Tibial nerve (tissue), 4 donors: Measurements from ENCODE around the gene PAK4. TPM values are rescaled to one million over a fixed set of nuclear protein-coding genes. Genes with fewer than 3 reads are reported as not detected.

Experiments
- DNase-seq, 2 donors: peaks; one replicate each; pipeline ENCODE4 v3.0.0-alpha.2; 2019; ENCODE audit warnings: low spot score in 2 of 2
- H3K27ac ChIP-seq, 4 donors: fragments of 200-600 bp; sonication (generic) in 3 of 4; one replicate each; pipeline ENCODE4 v1.5.1; 2017 to 2019; ENCODE audit warnings: mild to moderate bottlenecking in 1 of 4
- H3K27me3 ChIP-seq, 2 donors: fragments of 200-600 bp; sonication (generic) in 1 of 2; one replicate each; pipeline versions ENCODE4 v1.5.1 to v1.6.0; 2017 to 2019
- H3K36me3 ChIP-seq, 3 donors: fragments of 200-600 bp; sonication (generic); one replicate each; pipeline ENCODE4 v1.5.1; 2018 to 2019
- H3K4me1 ChIP-seq, 4 donors: fragments of 200-600 bp; sonication (generic) in 3 of 4; one replicate each; pipeline ENCODE4 v1.5.1; 2017 to 2019
- H3K4me3 ChIP-seq, 4 donors: fragments of 200-600 bp; sonication (generic) in 3 of 4; one replicate each; pipeline ENCODE4 v1.5.1; 2017 to 2019; ENCODE audit warnings: mild to moderate bottlenecking in 1 of 4, moderate library complexity in 1 of 4
- H3K9me3 ChIP-seq, 4 donors: fragments of 200-600 bp; sonication (generic) in 3 of 4; one replicate each; pipeline ENCODE4 v1.5.1; 2017 to 2019
- EP300 ChIP-seq, 2 donors: sonication (generic); formaldehyde crosslinking; IDR thresholded peaks; one replicate each; pipeline ENCODE4 v1.6.1; 2017; ENCODE audit warnings: antibody characterized with exemption in 2 of 2, mild to moderate bottlenecking in 1 of 2
- POLR2A ChIP-seq, 2 donors: fragments of 450-650 bp; IDR thresholded peaks; one replicate each; pipeline ENCODE4 v1.6.1; 2017; ENCODE audit warnings: antibody characterized with exemption in 2 of 2, mild to moderate bottlenecking in 2 of 2, moderate library complexity in 2 of 2
- WGBS, 2 donors: methylation state at CpG; one replicate each; pipeline ENCODE4 v1.1.5; 2018; 5-methylcytosine and 5-hydroxymethylcytosine counted together
- total RNA-seq, 4 donors: library from RNA; depleted of rRNA; stranded (reverse); fragments of >200 nt; gene quantifications; one replicate each; pipeline ENCODE4 v1.1.0, GENCODE V29; 2016
- TF ChIP-seq, protein P1 (sequence below), 5 experiments: fragments of 200-600 bp in 3 of 5; fragments of 450-650 bp in 2 of 5; sonication (generic) in 3 of 5; IDR thresholded peaks; one replicate each; pipeline ENCODE4 v1.5.1; 2016 to 2019; ENCODE audit warnings: antibody characterized with exemption in 5 of 5, mild to moderate bottlenecking in 3 of 5, moderate library complexity in 2 of 5

Gene PAK4
- total RNA-seq, 4 donors from 2014 or later, result 22.9 to 45.1 (median 32.3) TPM

DNA sequence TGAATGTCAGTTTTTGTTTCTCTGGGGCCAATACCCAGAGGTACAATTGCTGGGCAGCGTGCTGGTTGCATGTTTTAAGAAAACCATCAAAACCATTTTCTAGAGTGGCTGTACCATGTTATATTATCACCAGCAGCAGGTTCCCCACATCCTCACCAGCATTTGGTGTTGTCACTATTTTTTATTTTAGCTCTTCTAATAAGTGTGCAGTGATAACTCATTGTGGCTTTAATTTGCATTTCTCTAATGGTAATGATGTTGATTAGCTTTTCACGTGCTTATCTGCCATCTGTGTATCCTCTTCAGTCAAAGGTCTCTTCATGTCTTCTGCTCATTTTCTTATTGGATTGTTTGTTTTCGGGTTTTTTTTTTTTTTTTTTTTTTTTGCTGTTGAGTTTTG lies 21.9 kb downstream of the PAK4 start:
- Histone ChIP-seq H3K4me3 (no peak overlapping the region), H3K36me3 (no peaks in the 10 kb centered on the region), H3K27me3 (no peaks in the 10 kb centered on the region), H3K27ac (peak overlapping the region in 2 of 4 donors; percentile 42 to 90), H3K9me3 (no peaks in the 10 kb centered on the region), H3K4me1 (peaks cover 0 to 56% (median 33%) of the 10 kb centered on the region in 4 donors)
- TF ChIP-seq, protein P1, sequence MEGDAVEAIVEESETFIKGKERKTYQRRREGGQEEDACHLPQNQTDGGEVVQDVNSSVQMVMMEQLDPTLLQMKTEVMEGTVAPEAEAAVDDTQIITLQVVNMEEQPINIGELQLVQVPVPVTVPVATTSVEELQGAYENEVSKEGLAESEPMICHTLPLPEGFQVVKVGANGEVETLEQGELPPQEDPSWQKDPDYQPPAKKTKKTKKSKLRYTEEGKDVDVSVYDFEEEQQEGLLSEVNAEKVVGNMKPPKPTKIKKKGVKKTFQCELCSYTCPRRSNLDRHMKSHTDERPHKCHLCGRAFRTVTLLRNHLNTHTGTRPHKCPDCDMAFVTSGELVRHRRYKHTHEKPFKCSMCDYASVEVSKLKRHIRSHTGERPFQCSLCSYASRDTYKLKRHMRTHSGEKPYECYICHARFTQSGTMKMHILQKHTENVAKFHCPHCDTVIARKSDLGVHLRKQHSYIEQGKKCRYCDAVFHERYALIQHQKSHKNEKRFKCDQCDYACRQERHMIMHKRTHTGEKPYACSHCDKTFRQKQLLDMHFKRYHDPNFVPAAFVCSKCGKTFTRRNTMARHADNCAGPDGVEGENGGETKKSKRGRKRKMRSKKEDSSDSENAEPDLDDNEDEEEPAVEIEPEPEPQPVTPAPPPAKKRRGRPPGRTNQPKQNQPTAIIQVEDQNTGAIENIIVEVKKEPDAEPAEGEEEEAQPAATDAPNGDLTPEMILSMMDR (IDR thresholded peaks at IDR 0.05), result no peak
- TF ChIP-seq EP300 (IDR thresholded peaks at IDR 0.05), result no peak
- TF ChIP-seq POLR2A (IDR thresholded peaks at IDR 0.05), result no peak
- DNase-seq, result no peak
- WGBS, 2 donors, result 89 to 90% methylated on average over 3 of the region's 3 CpGs

DNA sequence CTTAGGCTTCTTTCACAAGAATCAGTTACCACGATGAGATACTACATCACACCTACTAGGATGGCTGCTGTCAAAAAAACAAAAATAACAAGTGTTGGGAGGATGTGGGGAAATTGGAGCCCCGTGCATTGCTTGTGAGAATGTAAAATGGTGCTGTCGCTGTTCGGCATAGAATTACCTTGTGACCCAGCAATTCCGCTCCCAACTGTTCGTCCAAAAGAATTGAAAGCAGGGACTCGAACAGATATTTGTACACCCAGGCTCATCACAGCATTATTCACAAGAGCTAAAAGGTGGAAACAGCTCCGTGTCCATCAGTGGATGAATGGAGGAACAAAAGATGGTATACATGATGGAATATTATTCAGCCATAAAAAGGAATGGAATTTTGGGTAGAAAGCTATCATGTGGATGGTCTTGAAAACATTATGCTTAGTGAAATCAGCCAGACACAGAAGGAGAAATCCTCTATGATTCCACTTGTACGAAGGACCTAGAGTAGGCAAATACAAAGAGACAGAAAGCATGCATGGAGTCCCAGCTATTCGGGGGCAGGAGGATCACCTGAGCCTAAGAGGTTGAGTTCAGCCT lies 23.4 kb downstream of the PAK4 start:
- no peak for DNase-seq
- H3K4me1 ChIP-seq, result peaks cover 0 to 48% (median 30%) of the 10 kb centered on the region in 4 donors
- no peak overlapping the region for H3K27ac ChIP-seq
- no peaks in the 10 kb centered on the region for H3K27me3 ChIP-seq
- no peaks in the 10 kb centered on the region for H3K9me3 ChIP-seq
- TF ChIP-seq EP300 (IDR thresholded peaks at IDR 0.05) (no peak), POLR2A (IDR thresholded peaks at IDR 0.05) (no peak)
- TF ChIP-seq, protein P1 (IDR thresholded peaks at IDR 0.05), result no peak
- no peak overlapping the region for H3K4me3 ChIP-seq
- WGBS, 2 donors, result 95 to 97% methylated on average over 10 of the region's 10 CpGs
- no peaks in the 10 kb centered on the region for H3K36me3 ChIP-seq

- peaks cover 0 to 48% (median 23%) of the 10 kb centered on the region in 4 donors for H3K4me1 ChIP-seq
- H3K36me3 ChIP-seq, result no peaks in the 10 kb centered on the region
- no peak overlapping the region for H3K4me3 ChIP-seq
- TF ChIP-seq EP300 (IDR thresholded peaks at IDR 0.05) (no peak), POLR2A (IDR thresholded peaks at IDR 0.05) (no peak)
- TF ChIP-seq, protein P1 (IDR thresholded peaks at IDR 0.05), result no peak
- no peaks in the 10 kb centered on the region for H3K27me3 ChIP-seq
- H3K27ac ChIP-seq, result peak overlapping the region in 2 of 4 donors; percentile 33 to 71
- DNase-seq, result no peak
- no peaks in the 10 kb centered on the region for H3K9me3 ChIP-seq
- 88 to 94% methylated on average over 8 of the region's 8 CpGs for WGBS, 2 donors
Measured at GRCh38 chr19:39150235-39150634, 24.6 kb downstream of the PAK4 start.

DNA sequence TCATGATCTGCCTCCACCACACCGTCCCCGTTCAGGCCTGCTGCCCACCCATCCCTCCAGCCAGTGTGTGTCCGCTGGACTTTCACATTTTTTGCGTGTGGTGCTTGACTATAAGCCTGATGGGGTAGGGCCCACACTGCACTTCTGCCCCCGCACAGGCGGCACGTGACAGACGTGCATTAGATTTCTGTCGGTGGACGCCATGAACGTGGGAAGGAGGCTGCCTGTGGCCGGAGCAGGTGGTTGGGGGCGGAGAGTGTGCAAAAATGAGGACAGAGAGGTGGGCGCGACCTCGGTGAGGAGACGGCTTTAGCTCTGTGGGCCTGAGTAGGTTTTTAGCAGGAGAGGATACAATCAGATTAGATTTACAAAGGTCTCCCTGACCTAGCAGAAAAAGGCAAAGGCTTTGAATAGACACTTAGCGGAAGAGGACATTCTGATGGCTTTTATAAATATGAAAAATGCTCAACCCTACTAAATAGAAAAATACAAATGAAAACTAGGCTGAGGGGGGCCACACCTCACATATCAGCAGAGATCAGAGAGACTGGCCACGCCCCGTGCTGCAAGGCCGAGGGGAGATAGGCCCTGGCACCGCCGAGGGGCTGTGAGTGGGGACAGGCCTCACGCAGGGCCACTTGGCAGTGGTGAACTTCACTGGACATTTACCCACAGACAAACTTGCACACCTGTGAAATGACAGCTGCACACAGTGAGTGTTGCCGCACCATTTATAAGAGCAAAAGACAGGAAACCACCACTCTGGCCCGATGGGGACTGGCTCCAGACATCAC lies 25.4 kb downstream of the PAK4 start:
- Histone ChIP-seq H3K4me3 (no peak overlapping the region), H3K27me3 (no peaks in the 10 kb centered on the region), H3K27ac (peak overlapping the region in 2 of 4 donors; percentile 33 to 71), H3K36me3 (no peaks in the 10 kb centered on the region), H3K9me3 (no peaks in the 10 kb centered on the region), H3K4me1 (peaks cover 0 to 48% (median 18%) of the 10 kb centered on the region in 4 donors)
- WGBS, 2 donors, result 79 to 80% methylated on average over 26 of the region's 26 CpGs
- TF ChIP-seq EP300 (IDR thresholded peaks at IDR 0.05), result peak in 1 of 2 donors; percentile 56
- TF ChIP-seq, protein P1 (IDR thresholded peaks at IDR 0.05), result no peak
- DNase-seq, result no peak

DNA sequence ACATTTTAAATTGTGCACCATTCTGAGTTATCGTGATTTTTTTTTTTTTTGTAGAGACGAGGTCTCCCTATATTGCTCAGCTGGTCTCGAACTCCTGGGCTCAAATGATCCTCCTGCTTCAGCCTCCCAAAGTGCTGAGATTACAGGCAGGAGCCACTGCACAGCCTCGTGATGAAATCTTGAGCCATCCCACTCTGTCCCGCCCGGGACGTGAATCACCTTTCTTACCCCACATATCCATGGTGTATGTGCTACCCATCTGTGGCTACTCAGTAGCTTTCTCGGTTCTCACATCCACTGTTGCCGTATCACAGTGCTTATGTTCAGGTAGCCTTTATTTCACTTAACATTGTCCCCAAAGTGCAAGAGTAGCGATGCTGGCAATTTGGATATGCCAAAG lies 26.5 kb downstream of the PAK4 start:
- DNase-seq, result no peak
- Histone ChIP-seq H3K27ac (no peak overlapping the region), H3K36me3 (no peaks in the 10 kb centered on the region), H3K9me3 (no peaks in the 10 kb centered on the region), H3K4me1 (peaks cover 0 to 50% (median 22%) of the 10 kb centered on the region in 4 donors), H3K27me3 (no peaks in the 10 kb centered on the region), H3K4me3 (no peak overlapping the region)
- 89 to 92% methylated on average over 10 of the region's 10 CpGs for WGBS, 2 donors
- TF ChIP-seq POLR2A (IDR thresholded peaks at IDR 0.05) (no peak), EP300 (IDR thresholded peaks at IDR 0.05) (no peak)
- TF ChIP-seq, protein P1 (IDR thresholded peaks at IDR 0.05), result no peak
